COLO668 (cell line): ENCODE measurements around the gene UNK.
"Not testable (repeated sequence)": the region's sequence is repeated elsewhere in the genome, so short reads cannot be mapped to it uniquely, and the experiment has no call there.

Source experiments
- DNase-seq: peaks from one replicate; lab custom pipeline; 2025; ENCODE audit not compliant: unreplicated experiment; lab: John Stamatoyannopoulos, UW

The UNK gene

GRCh38 chr17:75795820-75796607 is 11.4 kb downstream of the UNK start:
- no peak for DNase-seq

- no peak for DNase-seq
Observed at GRCh38 chr17:75799402-75799801, 14.8 kb downstream of the UNK start.

GRCh38 chr17:75803883-75804282 is 19.3 kb downstream of the UNK start:
- DNase-seq, result no peak

GRCh38 chr17:75806822-75807500 is 22.4 kb downstream of the UNK start:
- no peak for DNase-seq

- DNase-seq, result no peak
Observed at GRCh38 chr17:75807861-75808260, 23.3 kb downstream of the UNK start.

- DNase-seq, result no peak
Observed at GRCh38 chr17:75808549-75808904, 23.9 kb downstream of the UNK start.

GRCh38 chr17:75808905-75809621 is 24.5 kb downstream of the UNK start:
- no peak for DNase-seq

GRCh38 chr17:75809631-75810111 is 25.1 kb downstream of the UNK start:
- no peak for DNase-seq

- peak; percentile 7 for DNase-seq
Observed at GRCh38 chr17:75810216-75810615, 25.6 kb downstream of the UNK start.

- DNase-seq, result not testable (repeated sequence)
Observed at GRCh38 chr17:75810756-75811155, 26.1 kb downstream of the UNK start.

- DNase-seq, result no peak
Observed at GRCh38 chr17:75811174-75811573, 26.6 kb downstream of the UNK start.

- DNase-seq, result no peak
Observed at GRCh38 chr17:75812096-75813013, 27.7 kb downstream of the UNK start.

- no peak for DNase-seq
Observed at GRCh38 chr17:75813081-75814020, 28.7 kb downstream of the UNK start.

GRCh38 chr17:75814021-75814395 is 29.4 kb downstream of the UNK start:
- no peak for DNase-seq

- no peak for DNase-seq
Observed at GRCh38 chr17:75814900-75815373, 30.3 kb downstream of the UNK start.

GRCh38 chr17:75815399-75815798 is 30.8 kb downstream of the UNK start:
- no peak for DNase-seq

GRCh38 chr17:75816693-75817092 is 32.1 kb downstream of the UNK start:
- DNase-seq, result no peak

GRCh38 chr17:75817571-75817970 is 33.0 kb downstream of the UNK start:
- no peak for DNase-seq

- DNase-seq, result no peak
Observed at GRCh38 chr17:75818326-75818885, 33.8 kb downstream of the UNK start.
